ENCODE data around the gene XRCC4. TPM values are rescaled to one million over a fixed set of nuclear protein-coding genes. Genes with fewer than 3 reads are reported as not detected.

Gene XRCC4
- total RNA-seq, 1 experiment from 2014 or later: 24.6 TPM

GRCh38 chr5:83076742-83077661 is at the start of gene XRCC4, which contains the start of gene TMEM167A (continued):
- no peak for TF ChIP-seq ZBTB33 (IDR thresholded peaks at IDR 0.05; ENCODE audit: extremely low read depth, insufficient replicate concordance, low read length)

- Histone ChIP-seq H3K4me2 (ENCODE audit: low read length) (no peak overlapping the region), H3K27me3 (ENCODE audit: insufficient read depth, low read length) (no peaks in the 10 kb centered on the region), H3K9ac (ENCODE audit: low read length) (no peak overlapping the region), H3K4me1 (ENCODE audit: control insufficient read depth in 1 of 2, insufficient read depth in 2 of 2, low read length in 2 of 2) (peaks cover 2 to 27% of the 10 kb centered on the region in 2 experiments; a peak in 3 of 4 replicates), H3K4me3 (replicated peaks in 1 of 2; ENCODE audit: low read depth in 1 of 2, low read length in 2 of 2) (no peak overlapping the region), H2AFZ (ENCODE audit: low read depth, low read length, poor library complexity, severe bottlenecking) (no peak overlapping the region), H3K36me3 (ENCODE audit: control insufficient read depth in 1 of 2, insufficient read depth in 2 of 2, low read length in 2 of 2) (no peaks in the 10 kb centered on the region), H3K9me2 (ENCODE audit: insufficient read depth) (no peaks in the 10 kb centered on the region), H3K9me3 (ENCODE audit: control insufficient read depth in 1 of 2, insufficient read depth in 1 of 2, low read depth in 1 of 2, low read length in 2 of 2) (no peaks in the 10 kb centered on the region), H3K79me2 (ENCODE audit: insufficient read depth, low read length) (no peaks in the 10 kb centered on the region), H3K27ac (ENCODE audit: low read depth, low read length) (no peak overlapping the region), H4K20me1 (ENCODE audit: insufficient read depth) (no peaks in the 10 kb centered on the region)
- BruUV-seq (replicated peaks): no TSS peak
- ChIA-PET POLR2A (no interaction called here), RAD21 (ENCODE audit: low non-redundant PET in 1 of 2, low total read pairs in 2 of 2, uncharacterized antibody in 2 of 2, unreplicated experiment in 2 of 2) (no interaction called here), CTCF (no interaction called here)
- no peak for ATAC-seq
- TF ChIP-seq CBX3 (IDR thresholded peaks at IDR 0.05; ENCODE audit: low read depth) (no peak), ZNF274 (IDR thresholded peaks at IDR 0.05; ENCODE audit: low read depth, low read length) (no peak), TCF7L2 (IDR thresholded peaks at IDR 0.05; ENCODE audit: borderline replicate concordance, extremely low read depth, insufficient read depth, insufficient read length) (no peak), EZH2 (IDR thresholded peaks at IDR 0.05) (no peak), MAX (IDR thresholded peaks at IDR 0.05) (no peak), ZFX (IDR thresholded peaks at IDR 0.05) (no peak), SRF (IDR thresholded peaks at IDR 0.05; ENCODE audit: low read depth) (no peak), ATF3 (IDR thresholded peaks at IDR 0.05) (no peak), ELF1 (IDR thresholded peaks at IDR 0.05; ENCODE audit: borderline replicate concordance, low read depth) (no peak), EGR1 (IDR thresholded peaks at IDR 0.05; ENCODE audit: low read depth) (no peak), EZH2phosphoT487 (IDR thresholded peaks at IDR 0.05; ENCODE audit: borderline replicate concordance) (no peak), JUND (IDR thresholded peaks at IDR 0.05) (no peak), CTCF (IDR thresholded peaks at IDR 0.05 in 2 of 3, conservative IDR thresholded peaks at IDR 0.05 in 1 of 3; ENCODE audit: borderline replicate concordance in 1 of 3, insufficient read depth in 1 of 3, low read depth in 2 of 3, low read length in 2 of 3) (no peak), CEBPB (IDR thresholded peaks at IDR 0.05; ENCODE audit: low read depth) (no peak)
- intact Hi-C loops (cut with micrococcal nuclease): no loop called here
- DNase-seq (ENCODE audit: low read depth, low spot score): no peak
Measured at GRCh38 chr5:83029912-83030311, 47.4 kb upstream of the XRCC4 start.
